ENCODE results near the gene IL1RAP. TPM values are rescaled to one million over a fixed set of nuclear protein-coding genes. Genes with fewer than 3 reads are reported as not detected.

Gene IL1RAP
- total RNA-seq, 2 donors from 2014 or later: 10.2 to 17.2 TPM

DNA sequence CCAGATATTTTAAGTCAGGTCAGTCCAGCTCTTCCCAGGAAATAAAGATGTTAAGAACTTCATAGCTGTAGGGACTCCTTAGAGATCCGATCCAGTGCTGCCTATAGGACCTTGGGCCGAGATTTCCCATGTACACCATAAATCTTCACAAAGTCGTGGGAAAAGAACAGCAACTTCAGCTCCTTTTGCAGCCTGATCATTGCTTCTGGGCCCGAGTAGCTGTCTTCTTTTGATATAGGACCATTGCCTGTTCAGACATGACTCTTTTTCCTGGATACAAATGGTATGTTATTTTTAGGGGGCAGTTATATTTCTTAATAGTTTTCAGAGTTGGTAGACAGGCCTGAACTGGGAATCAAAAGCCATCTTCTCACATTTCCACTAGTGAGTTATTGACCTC lies 20.5 kb downstream of the IL1RAP start:
- no peak for DNase-seq (ENCODE audit: low spot score)
- intact Hi-C loops (cut with DNase I): no loop called here

DNA sequence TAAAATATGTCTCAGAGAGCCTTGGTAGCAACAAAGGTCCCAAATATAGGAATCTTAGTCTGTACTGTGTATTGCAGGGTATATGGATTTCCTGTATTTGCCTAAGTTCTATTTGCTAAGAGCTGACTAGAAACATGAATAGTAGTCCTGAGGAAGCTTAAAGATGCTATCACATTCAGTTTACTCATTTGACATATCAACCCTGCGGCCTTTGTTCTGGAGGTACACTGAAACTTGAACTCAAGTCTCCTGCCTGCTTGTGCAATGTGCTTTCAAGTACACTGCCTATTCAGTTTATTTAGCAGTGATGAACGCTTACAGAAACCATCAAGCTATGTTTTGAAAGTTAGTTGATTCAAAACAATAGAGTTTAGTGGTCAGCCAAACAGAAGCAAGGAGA lies 21.1 kb downstream of the IL1RAP start:
- intact Hi-C loops (cut with DNase I): no loop called here
- DNase-seq (ENCODE audit: low spot score): no peak

GRCh38 chr3:190537146-190537545 lies 23.3 kb downstream of the IL1RAP start:
- intact Hi-C loops (cut with DNase I): no loop called here

DNA sequence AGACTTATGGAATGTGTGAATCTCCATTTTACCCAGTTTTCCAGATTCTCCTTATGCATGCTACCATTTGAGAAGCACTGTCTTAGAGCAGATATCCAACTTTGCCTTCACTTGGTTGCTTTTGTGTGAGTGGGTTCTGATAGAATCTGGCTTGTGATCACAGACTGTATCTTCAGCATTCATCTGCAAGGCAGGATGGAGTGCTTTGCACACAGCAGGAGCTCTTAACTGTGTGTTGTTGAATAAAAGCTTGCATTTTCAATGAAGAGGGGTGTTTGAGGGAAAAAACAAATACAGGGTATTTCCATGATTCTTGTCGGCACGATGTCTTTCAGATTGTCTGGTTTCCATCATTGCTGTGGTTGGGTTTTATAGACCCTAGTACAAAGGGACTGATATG lies 24.4 kb downstream of the IL1RAP start:
- intact Hi-C loops (cut with DNase I): no loop called here
- no peak for DNase-seq (ENCODE audit: low spot score)

More at GRCh38 chr3:190537146-190537545, 23.3 kb downstream of the IL1RAP start:
- no peak for DNase-seq (ENCODE audit: low spot score)

GRCh38 chr3:190539526-190539925 lies 25.6 kb downstream of the IL1RAP start:
- intact Hi-C loops (cut with DNase I): no loop called here
- DNase-seq (ENCODE audit: low spot score): no peak

GRCh38 chr3:190541008-190541407 lies 27.1 kb downstream of the IL1RAP start:
- intact Hi-C loops (cut with DNase I): no loop called here
- DNase-seq (ENCODE audit: low spot score): no peak

DNA sequence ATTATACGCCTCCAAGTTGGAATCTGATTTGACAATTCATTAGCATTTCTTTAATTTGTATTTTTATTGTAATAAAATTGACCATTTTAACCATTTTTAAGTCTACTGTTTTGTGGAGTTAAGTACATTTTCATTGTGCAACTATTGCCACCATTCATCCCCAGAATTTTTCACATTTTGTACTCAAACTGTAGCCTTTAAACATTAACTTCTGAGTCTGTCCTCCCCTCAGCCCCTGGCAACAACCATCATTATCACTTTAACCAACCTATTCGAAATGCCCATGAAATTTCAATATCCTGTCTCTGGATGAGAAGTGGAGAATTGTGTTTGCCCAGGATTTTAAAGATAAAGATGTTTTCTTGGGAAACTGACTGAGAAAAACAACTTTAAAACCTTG lies 27.7 kb downstream of the IL1RAP start:
- no peak for DNase-seq (ENCODE audit: low spot score)

DNA sequence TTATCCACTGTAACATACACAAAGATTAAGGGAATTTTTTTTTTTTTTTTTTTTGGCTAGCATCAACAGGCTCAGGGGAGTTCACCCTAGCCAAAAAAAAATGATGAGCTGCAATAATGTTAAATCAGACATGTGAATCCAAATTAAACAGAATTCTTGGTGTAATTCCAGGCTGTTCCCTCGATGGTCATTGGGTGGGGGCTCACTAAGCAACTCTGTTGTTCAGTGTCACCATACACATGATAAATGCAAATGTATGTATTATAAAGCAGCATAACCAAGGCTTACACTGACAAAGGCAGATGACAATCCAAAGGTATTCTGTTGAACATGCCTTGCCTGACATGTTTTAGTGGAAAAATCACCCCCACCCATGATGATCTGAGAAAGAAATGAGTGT lies 29.0 kb downstream of the IL1RAP start:
- intact Hi-C loops (cut with DNase I): no loop called here

More for the DNA sequence above, 27.7 kb downstream of the IL1RAP start:
- intact Hi-C loops (cut with DNase I): no loop called here

GRCh38 chr3:190543671-190544070 lies 29.8 kb downstream of the IL1RAP start:
- intact Hi-C loops (cut with DNase I): no loop called here
- DNase-seq (ENCODE audit: low spot score): no peak

More for the DNA sequence above, 29.0 kb downstream of the IL1RAP start:
- DNase-seq (ENCODE audit: low spot score): no peak

DNA sequence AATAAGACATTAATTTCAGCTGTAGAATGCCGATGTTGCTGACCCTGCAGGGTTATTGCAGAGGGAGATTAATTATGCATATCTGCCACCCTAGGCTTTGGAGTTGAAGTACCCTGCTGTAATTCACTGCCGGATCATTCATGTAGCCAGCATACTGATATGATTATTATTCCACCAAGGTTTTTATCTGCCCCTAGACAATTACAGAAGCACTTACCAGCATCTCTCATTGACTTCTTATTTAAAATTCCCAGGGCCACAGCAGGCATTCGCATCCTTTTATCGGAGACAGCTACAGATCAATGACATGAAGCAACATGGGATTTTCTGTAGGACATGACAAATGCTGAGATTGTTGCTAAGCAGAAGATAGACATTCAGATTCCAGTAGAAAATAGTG lies 31.3 kb downstream of the IL1RAP start:
- intact Hi-C loops (cut with DNase I): no loop called here

GRCh38 chr3:190546881-190547510 lies 33.1 kb downstream of the IL1RAP start:
- intact Hi-C loops (cut with DNase I): no loop called here
- no peak for DNase-seq (ENCODE audit: low spot score)

More for the DNA sequence above, 31.3 kb downstream of the IL1RAP start:
- DNase-seq (ENCODE audit: low spot score): no peak

DNA sequence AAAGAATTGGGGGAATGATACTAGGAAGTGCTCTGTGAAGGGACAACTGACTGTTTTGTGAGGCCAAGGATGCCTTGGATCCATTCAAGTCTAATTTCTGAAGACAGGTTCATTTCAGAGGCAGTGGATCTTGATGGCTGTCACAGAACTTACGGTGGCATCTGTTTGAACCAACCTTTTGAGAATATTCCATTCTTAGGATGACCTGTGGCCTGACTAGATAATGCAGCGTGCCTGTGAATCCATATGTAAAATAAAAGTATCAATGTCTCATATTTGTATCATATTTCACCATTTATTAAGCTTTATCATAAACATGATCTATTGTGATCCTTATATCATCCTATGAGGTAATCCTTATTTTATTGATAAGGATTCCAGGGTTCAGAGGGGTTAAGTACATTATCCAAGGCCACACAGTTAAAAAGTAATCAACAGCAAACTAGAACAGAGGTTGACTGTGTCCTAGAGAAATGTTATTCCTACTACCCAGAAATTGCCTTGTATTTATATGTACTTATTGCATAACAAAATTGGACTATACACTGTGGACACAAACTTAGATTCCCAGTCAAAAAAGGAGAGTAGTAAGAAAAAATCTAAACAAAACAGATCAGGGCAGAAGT lies 34.3 kb downstream of the IL1RAP start:
- no peak for DNase-seq (ENCODE audit: low spot score)
- intact Hi-C loops (cut with DNase I): no loop called here

DNA sequence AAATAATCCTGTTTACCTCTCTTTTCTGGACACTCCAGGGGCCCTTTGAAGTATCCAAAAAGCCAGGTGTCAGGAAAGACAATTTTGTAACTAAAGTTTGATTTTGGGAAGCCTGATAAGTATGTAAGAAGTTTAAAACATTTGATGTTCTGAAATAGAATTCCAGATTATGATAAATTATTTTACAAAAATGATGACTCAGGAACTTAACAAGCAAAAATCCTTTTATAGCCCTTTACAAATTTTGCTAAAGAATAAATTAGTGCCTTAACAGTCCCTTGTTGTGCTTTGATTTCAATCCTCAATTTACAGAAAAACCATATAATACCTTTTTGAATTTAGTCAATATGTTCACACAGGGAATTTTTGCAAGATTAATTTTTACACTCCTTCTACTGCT lies 38.1 kb downstream of the IL1RAP start:
- intact Hi-C loops (cut with DNase I): no loop called here
- no peak for DNase-seq (ENCODE audit: low spot score)

DNA sequence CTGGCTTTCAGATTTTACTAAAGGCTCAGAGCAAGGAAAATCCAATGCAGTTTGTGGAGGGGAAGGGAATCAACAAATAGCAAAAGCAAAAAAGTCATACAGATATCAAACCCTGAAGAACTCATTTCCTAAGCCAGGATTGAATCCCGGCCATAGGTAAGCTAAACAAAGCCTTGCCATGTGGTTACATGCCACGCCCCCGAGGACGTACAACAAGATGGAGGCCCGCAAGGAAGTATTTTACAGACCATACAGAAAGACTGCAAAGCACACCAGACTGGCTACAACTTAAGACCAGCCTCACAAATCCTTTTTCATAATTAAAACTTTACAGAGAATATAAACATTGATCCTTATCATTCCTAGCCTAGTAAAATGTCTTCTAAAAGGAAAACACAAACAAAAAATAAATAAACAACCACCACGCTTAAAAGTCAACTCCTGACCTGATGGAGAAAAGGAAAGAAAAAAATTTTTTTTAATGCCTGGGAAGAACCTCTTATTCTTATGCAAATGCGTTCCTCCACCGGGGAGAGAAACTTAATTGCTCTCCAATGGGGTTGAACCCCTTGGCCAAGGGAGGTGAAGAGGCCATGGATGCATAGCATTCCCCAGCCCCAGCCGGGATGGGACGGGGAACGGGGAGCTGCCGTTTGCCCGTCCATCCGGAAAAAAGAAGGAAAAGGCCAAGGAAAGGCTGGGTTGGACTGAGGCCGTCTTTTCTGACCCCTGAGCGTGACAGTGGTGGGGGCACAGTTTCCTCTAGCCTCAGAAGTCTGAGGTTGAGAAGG lies 39.3 kb downstream of the IL1RAP start:
- intact Hi-C loops (cut with DNase I): no loop called here
- no peak for DNase-seq (ENCODE audit: low spot score)

- intact Hi-C loops (cut with DNase I): no loop called here
- DNase-seq (ENCODE audit: low spot score): no peak
Measured at GRCh38 chr3:190554197-190554596, 40.3 kb downstream of the IL1RAP start.

DNA sequence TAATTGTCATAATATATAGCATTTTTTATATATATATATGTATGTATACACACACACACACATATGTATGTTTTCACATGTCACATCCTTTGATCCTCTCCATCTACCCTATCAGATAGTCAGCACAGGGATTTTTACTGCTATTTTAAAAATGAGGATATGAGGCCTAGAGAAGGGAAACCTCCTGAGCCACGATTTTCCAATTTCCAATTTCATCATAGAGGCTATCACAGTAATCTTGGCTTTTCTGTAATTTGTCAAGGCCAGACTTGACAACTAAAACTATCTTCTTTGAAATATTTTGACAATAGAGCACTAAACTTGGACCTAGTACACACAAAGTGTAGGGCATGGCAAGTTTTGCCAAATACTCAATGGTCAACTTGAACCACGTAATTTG lies 42.5 kb downstream of the IL1RAP start:
- no peak for DNase-seq (ENCODE audit: low spot score)
- intact Hi-C loops (cut with DNase I): no loop called here

DNA sequence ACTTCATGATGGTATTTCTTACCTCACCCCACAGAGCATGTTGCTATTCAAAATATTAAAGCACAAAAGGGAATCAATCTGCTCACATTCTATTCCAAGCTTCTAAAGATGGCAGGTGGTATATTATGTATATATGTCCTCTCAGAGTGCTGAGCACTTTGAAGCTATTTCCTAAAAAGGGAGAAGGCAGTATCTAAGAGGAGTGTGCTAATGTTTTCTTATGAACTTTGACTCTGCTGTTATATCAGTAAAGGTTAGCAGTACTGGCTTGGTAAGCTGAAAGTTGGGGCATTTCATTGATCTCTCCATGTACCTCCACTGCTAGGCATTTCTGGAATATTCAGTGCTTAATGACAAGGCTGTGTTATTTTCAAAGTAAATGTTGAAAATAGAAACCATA lies 43.4 kb downstream of the IL1RAP start:
- DNase-seq (ENCODE audit: low spot score): no peak
- intact Hi-C loops (cut with DNase I): no loop called here

DNA sequence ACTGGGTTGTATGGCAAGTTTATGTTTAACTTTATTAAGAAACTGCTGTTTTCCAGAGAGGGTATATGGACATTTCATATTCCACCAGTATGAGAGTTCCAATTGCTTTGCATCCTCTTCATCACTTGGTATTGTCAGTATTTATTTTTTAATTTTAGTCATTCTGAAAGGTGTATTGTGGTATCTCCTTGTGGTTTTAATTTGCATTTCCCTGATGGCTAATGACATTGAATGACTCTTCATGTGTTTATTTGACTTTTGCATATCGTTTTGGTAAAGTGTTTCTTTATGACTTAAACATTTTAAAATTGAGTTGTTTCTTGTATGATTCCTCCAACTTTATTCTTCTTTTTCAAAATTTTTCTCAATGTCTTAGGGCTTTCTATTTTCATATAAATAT lies 44.4 kb downstream of the IL1RAP start:
- intact Hi-C loops (cut with DNase I): no loop called here

GRCh38 chr3:190558796-190559195 lies 44.9 kb downstream of the IL1RAP start:
- no peak for DNase-seq (ENCODE audit: low spot score)
- intact Hi-C loops (cut with DNase I): no loop called here

More for the DNA sequence above, 44.4 kb downstream of the IL1RAP start:
- no peak for DNase-seq (ENCODE audit: low spot score)
